Raji (cell line): Measurements from ENCODE around the gene STOM.

Source experiments
- POLR2A ChIP-seq: IDR thresholded peaks from 2 replicates; pipeline ENCODE4 v1.6.1; 2011; ENCODE audit warnings: low read depth, low read length, control low read depth; ENCODE audit not compliant: insufficient read depth

The STOM gene

DNA sequence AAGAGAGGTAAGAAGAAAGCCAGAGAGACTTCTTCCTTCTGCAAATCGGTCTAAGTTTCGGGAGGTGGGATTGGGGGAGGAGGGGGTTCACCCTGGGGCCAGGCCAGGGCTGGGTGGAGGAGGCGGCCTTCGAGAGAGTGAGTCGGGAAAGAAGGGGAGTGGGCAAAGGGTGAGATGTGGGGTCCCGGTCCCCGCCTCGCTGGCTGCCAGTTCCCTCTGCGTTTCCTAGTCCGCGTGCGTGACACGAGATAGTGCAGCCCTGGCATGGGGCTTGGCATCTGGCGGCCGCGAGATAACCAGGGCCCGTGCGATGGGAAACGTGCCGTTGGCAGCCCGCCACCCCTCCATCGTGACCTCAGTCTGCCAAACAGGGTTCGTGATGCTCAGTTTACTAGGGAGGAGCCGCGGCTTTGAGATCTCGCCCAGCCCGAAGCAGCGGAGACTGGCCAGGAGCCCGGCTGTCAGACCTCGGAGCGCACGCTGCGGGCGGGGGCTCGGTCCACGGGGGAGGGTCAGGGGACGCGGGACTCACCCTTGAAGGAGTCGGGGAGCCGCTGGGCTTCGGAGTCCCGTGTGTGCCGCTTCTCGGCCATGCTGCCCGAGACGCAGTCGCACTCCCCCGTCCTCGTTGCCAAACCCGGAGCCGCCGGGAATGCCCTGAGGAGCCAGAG, at the start of gene STOM:
Gene STOM (minus strand): TSS at position 656 of the 671 bp plus-strand sequence. CDS start 63 bp downstream, at position 593.
- peak; percentile 44; the same call in 1 of the 2 replicates for TF ChIP-seq POLR2A

GRCh38 chr9:121411993-121412392, 41.9 kb upstream of the STOM start:
- no peak for TF ChIP-seq POLR2A

DNA sequence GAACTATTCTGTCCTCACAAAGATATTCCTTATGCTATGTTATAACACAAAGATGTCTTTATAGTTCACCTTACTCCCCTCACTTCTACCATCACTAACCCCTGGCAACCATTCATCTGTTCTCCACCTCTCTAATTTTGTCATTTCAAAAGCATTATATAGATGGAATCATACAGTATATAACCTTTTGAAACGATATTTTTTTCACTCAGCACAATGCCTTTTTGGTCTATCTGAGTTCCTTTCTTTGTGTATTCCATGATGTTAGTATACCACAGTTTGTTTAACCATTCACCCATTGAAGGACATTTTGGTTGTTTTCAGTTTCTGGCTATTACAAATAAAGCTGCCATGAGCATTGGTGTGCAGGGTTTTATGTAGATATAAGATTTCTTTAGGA, 35.8 kb upstream of the STOM start:
- no peak for TF ChIP-seq POLR2A

- TF ChIP-seq POLR2A: no peak
These were observed 34.9 kb upstream of the STOM start for GRCh38 chr9:121404906-121405305.

GRCh38 chr9:121399883-121400607, 30.0 kb upstream of the STOM start:
- no peak for TF ChIP-seq POLR2A

DNA sequence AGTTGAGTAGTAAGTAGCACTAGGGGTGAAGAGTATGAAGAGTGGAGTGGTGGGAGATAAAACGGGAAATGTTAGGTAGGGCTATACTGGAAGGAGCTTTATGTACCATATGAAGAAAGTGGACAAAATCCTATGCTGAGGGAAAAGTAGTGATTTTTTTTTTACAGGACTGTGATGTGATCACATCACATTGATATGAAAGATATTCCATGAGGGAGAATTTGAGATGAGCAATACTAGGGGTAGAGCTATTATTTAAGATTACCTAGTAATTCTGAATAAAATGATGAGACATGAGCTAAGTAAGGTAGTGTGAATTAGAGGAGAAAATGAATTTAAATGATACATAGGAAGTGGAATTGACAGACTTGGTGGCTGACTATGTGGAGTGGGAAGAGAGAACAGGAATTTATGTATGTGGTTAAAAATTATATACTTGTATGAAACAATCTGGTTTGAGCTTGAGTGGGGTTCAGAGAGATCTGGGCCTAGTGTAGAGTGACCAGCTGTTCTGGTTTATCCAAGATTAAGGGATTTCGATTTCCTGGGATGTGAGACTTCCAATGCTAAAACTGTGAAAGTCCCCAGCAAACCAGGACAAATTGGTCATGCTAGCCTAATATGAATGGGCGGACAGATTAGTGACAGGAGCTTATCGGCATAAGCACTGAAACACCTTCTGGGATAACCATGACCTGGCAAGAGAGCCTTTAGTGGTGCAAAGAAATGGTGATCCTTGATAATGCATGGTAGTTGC, 29.3 kb upstream of the STOM start:
- TF ChIP-seq POLR2A: no peak

- TF ChIP-seq POLR2A: no peak
These were observed 28.3 kb upstream of the STOM start for GRCh38 chr9:121398374-121398773.

GRCh38 chr9:121395558-121395957, 25.5 kb upstream of the STOM start:
- TF ChIP-seq POLR2A: no peak

- no peak for TF ChIP-seq POLR2A
These were observed 24.2 kb upstream of the STOM start for GRCh38 chr9:121394292-121394691.

GRCh38 chr9:121393318-121393717, 23.3 kb upstream of the STOM start:
- no peak for TF ChIP-seq POLR2A

GRCh38 chr9:121390372-121390771, 20.3 kb upstream of the STOM start:
- TF ChIP-seq POLR2A: no peak

DNA sequence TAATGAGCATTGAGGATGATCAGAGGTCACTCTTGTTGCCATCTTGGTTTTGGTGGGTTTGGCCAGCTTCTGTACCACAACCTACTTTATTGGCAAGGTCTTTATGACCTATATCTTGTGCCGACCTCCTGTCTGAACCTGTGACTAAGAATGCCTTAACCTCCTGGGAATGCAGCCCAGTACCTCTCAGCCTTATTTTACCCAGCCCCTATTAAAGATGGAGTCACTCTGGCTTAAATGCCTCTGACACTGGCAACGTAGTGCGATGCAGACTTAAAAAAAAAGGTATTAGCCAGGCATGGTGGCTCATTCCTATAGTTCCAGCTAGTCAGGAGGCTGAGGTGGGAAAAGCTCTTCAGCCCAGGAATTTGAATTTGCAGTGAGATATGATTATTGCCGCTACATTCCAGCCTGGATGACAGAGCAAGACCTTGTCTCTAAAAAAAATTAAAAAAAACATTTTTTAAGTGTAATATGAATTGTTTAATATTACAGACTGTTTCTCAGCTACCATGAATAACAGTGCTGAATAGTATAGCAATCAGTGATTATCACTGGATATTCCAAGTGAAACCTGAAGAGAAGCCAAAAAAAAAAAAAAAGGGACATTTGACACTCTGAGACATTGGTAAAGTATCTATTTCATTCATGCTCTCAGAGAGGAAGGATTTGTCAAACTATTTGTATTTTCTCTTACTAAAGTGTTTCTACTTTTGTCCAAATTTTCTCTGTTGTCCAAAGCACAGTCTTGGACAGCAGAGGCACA, 18.3 kb upstream of the STOM start:
- TF ChIP-seq POLR2A: no peak

GRCh38 chr9:121386442-121387175, 16.6 kb upstream of the STOM start:
- no peak for TF ChIP-seq POLR2A

- no peak for TF ChIP-seq POLR2A
These were observed 13.7 kb upstream of the STOM start for GRCh38 chr9:121383715-121384114.
